Erythroblast (primary cell): ENCODE measurements around the gene ACAN.

ENCODE experiments used
- GATA1 ChIP-seq: IDR thresholded peaks from 2 replicates; pipeline ENCODE4 v1.6.1; 2011; ENCODE audit warnings: low read depth, mild to moderate bottlenecking, control low read depth, low read length, moderate library complexity
- POLR2A ChIP-seq: IDR thresholded peaks from 2 replicates; pipeline ENCODE4 v1.6.1; 2011; ENCODE audit warnings: mild to moderate bottlenecking, low read length

DNA sequence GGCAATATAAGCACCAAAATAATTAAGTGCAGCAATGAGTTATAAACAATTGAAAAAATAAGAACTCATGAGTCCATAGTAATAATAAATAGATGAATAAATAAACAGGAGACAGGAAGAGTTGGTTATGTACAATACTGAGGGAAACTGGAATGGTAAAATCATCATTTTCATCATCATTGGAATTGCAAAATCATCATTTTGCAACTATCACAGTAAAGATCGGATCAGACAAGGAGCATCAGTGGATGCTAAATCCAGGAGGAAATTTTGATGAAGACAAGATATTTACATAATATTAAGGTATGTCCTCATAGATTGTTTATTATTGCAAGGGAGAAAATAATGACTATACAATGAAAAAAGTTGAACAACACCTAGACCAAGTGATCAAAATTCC lies 38.8 kb upstream of the ACAN start:
- no peak for TF ChIP-seq POLR2A
- TF ChIP-seq GATA1: no peak
